ENCODE measurements around the gene SEMA3A.

SEMA3A gene

GRCh38 chr7:83936056-83936708, 258.4 kb downstream of the SEMA3A start:
- TF ChIP-seq CTCF (IDR thresholded peaks at IDR 0.05; ENCODE audit: low read depth, low read length, missing control alignments) = peak; percentile 94
- DNase-seq (ENCODE audit: low read depth) = peak; percentile 67
- H3K4me3 ChIP-seq (ENCODE audit: low read depth, low read length) = no peak overlapping the region
- in situ Hi-C loops (cut with HindIII; ENCODE audit: low sequenced_read_pairs) = no loop called here

- no peak for DNase-seq (ENCODE audit: low read depth)
These were observed 260.4 kb downstream of the SEMA3A start for GRCh38 chr7:83934118-83934734.

GRCh38 chr7:83931968-83932367, 262.6 kb downstream of the SEMA3A start:
- no peak for DNase-seq (ENCODE audit: low read depth)
- in situ Hi-C loops (cut with HindIII; ENCODE audit: low sequenced_read_pairs) = no loop called here
- TF ChIP-seq CTCF (IDR thresholded peaks at IDR 0.05; ENCODE audit: low read depth, low read length, missing control alignments) = no peak
- H3K4me3 ChIP-seq (ENCODE audit: low read depth, low read length) = no peak overlapping the region

More at GRCh38 chr7:83934118-83934734, 260.4 kb downstream of the SEMA3A start:
- no peak for TF ChIP-seq CTCF (IDR thresholded peaks at IDR 0.05; ENCODE audit: low read depth, low read length, missing control alignments)
- in situ Hi-C loops (cut with HindIII; ENCODE audit: low sequenced_read_pairs) = no loop called here
- no peak overlapping the region for H3K4me3 ChIP-seq (ENCODE audit: low read depth, low read length)

GRCh38 chr7:83930262-83930661, 264.3 kb downstream of the SEMA3A start:
- no peak overlapping the region for H3K4me3 ChIP-seq (ENCODE audit: low read depth, low read length)
- no peak for TF ChIP-seq CTCF (IDR thresholded peaks at IDR 0.05; ENCODE audit: low read depth, low read length, missing control alignments)
- DNase-seq (ENCODE audit: low read depth) = no peak
- in situ Hi-C loops (cut with HindIII; ENCODE audit: low sequenced_read_pairs) = no loop called here

GRCh38 chr7:83925860-83926259, 268.7 kb downstream of the SEMA3A start:
- in situ Hi-C loops (cut with HindIII; ENCODE audit: low sequenced_read_pairs) = no loop called here

More at GRCh38 chr7:83925860-83926259, 268.7 kb downstream of the SEMA3A start:
- no peak overlapping the region for H3K4me3 ChIP-seq (ENCODE audit: low read depth, low read length)
- no peak for TF ChIP-seq CTCF (IDR thresholded peaks at IDR 0.05; ENCODE audit: low read depth, low read length, missing control alignments)
- no peak for DNase-seq (ENCODE audit: low read depth)
